ENCODE data around the gene SPAST. TPM values are rescaled to one million over a fixed set of nuclear protein-coding genes. Genes with fewer than 3 reads are reported as not detected.
"Not testable (repeated sequence)": the region's sequence is repeated elsewhere in the genome, so short reads cannot be mapped to it uniquely, and the experiment has no call there.

The SPAST gene
- total RNA-seq, 1 donor: 47.3 TPM

DNA sequence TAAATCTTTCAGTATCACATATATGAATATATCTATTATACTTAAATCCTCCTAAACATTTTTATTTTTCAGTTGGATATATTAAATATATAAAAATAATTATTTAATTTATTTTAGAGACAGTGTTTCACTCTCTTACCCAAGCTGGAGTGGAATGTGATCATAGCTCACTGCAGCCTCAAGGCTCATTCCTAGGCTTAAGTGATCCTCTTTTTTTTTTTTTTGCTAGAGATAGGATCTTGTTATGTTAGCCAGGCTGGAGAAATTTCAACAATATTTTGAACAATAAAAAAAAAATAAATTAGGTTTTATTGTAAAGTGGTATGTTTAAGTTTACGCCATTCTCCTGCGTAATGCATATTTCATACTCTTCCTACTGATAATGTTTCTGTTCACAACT is 4.2 kb downstream of the SPAST start:
- no peak overlapping the region for H3K4me3 ChIP-seq (ENCODE audit: low read length)
- H3K9me3 ChIP-seq (ENCODE audit: low read depth, low read length): no peaks in the 10 kb centered on the region
- H3K4me1 ChIP-seq (ENCODE audit: insufficient read depth, low read length): peaks cover 45% of the 10 kb centered on the region
- no peaks in the 10 kb centered on the region for H3K27me3 ChIP-seq (ENCODE audit: insufficient read depth, low read length)

DNA sequence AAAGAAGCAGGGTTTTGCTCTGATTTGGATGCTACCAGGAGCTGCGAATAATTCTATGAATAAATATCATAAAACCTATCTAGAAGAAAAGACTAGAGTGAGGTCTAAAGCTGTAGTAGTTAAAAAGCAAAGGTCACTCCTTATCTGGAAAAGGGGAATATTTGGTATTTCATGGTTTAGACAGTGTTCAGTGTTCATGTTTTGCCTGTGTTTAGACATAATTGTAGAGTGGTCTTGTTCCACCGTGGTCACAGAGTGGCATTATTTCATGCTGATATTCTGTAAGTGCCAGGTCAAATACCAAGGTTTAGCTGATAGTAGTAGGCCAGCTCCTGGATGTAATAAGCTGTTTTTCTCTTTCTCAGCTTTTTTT is 10.8 kb downstream of the SPAST start:
- H3K4me1 ChIP-seq (ENCODE audit: insufficient read depth, low read length): peaks cover 10% of the 10 kb centered on the region
- H3K4me3 ChIP-seq (ENCODE audit: low read length): no peak overlapping the region

DNA sequence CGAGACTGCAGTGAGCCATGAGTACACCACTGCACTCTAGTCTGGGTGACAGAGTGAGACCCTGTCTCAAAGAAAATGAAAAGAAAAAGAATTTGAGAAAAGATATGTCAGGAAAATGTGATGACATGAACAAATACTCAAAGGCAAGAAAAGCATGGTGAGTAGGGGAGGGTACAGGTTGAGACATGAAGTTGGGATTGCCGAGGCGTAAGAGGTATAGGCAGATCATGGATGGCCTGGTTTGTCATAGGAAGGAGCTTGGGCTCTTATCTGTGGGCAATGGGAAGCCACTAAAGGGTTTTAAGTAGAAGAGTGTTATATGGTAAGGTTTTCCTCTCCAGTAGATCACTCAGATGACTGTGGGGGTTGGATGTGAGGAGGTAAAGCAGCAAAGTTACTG is 32.3 kb downstream of the SPAST start:
- no peak overlapping the region for H3K4me3 ChIP-seq (ENCODE audit: low read length)
- H3K27me3 ChIP-seq (ENCODE audit: insufficient read depth, low read length): no peaks in the 10 kb centered on the region
- no peaks in the 10 kb centered on the region for H3K4me1 ChIP-seq (ENCODE audit: insufficient read depth, low read length)
- no peaks in the 10 kb centered on the region for H3K9me3 ChIP-seq (ENCODE audit: low read depth, low read length)

More for the DNA sequence above, 10.8 kb downstream of the SPAST start:
- no peaks in the 10 kb centered on the region for H3K27me3 ChIP-seq (ENCODE audit: insufficient read depth, low read length)
- H3K9me3 ChIP-seq (ENCODE audit: low read depth, low read length): no peaks in the 10 kb centered on the region

GRCh38 chr2:32108111-32108510 is 44.8 kb downstream of the SPAST start:
- Histone ChIP-seq H3K9me3 (ENCODE audit: low read depth, low read length) (no peaks in the 10 kb centered on the region), H3K4me3 (ENCODE audit: low read length) (no peak overlapping the region), H3K27me3 (ENCODE audit: insufficient read depth, low read length) (no peaks in the 10 kb centered on the region)

DNA sequence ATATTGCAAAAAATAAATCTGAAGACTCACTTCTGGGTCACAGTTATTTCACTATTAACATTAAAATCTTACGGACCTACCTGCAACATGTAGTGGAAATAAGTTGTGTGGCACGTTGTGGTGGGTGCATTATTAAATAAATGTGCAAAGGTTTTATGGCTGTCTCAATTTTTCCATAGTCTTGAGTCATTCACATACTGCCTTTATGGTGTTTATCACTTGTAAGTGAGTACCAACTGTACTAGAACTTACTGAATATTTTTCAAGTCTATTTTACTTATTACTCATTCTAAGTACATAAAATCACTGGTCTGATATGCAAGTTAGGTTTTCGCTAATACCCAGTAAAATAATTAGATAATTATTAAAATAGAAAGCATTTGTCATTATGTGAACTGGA is 54.7 kb downstream of the SPAST start:
- H3K9me3 ChIP-seq (ENCODE audit: low read depth, low read length): no peaks in the 10 kb centered on the region
- H3K4me1 ChIP-seq (ENCODE audit: insufficient read depth, low read length): no peaks in the 10 kb centered on the region
- no peak overlapping the region for H3K4me3 ChIP-seq (ENCODE audit: low read length)
- no peaks in the 10 kb centered on the region for H3K27me3 ChIP-seq (ENCODE audit: insufficient read depth, low read length)

More at GRCh38 chr2:32108111-32108510, 44.8 kb downstream of the SPAST start:
- no peaks in the 10 kb centered on the region for H3K4me1 ChIP-seq (ENCODE audit: insufficient read depth, low read length)

- H3K27me3 ChIP-seq (ENCODE audit: insufficient read depth, low read length): no peaks in the 10 kb centered on the region
- H3K4me1 ChIP-seq (ENCODE audit: insufficient read depth, low read length): no peaks in the 10 kb centered on the region
- H3K4me3 ChIP-seq (ENCODE audit: low read length): no peak overlapping the region
- H3K9me3 ChIP-seq (ENCODE audit: low read depth, low read length): no peaks in the 10 kb centered on the region
Observed at GRCh38 chr2:32119161-32119560, 55.8 kb downstream of the SPAST start.

GRCh38 chr2:32124660-32125059 is 61.3 kb downstream of the SPAST start:
- Histone ChIP-seq H3K4me1 (ENCODE audit: insufficient read depth, low read length) (no peaks in the 10 kb centered on the region), H3K27me3 (ENCODE audit: insufficient read depth, low read length) (no peaks in the 10 kb centered on the region), H3K9me3 (ENCODE audit: low read depth, low read length) (no peaks in the 10 kb centered on the region), H3K4me3 (ENCODE audit: low read length) (no peak overlapping the region)

DNA sequence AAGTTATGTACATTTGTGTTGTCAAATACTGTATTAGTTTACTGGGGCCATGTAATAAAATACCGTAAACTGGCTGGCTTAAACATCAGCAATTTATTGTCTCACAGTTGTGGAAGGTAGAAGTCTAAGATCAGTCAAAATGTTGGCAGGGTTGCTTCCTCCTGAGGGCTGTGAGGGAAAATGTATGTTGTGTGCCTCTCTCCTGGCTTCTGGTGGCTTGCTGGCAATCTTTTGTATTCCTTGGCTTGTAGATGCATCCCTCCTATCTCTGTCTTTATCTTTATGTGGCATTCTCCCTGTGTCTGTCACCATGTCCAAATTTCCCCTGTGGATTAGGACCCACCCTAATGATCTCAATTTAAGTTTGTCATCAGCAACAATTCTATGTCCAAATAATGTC is 65.3 kb downstream of the SPAST start:
- no peak overlapping the region for H3K4me3 ChIP-seq (ENCODE audit: low read length)
- peaks cover 3% of the 10 kb centered on the region for H3K4me1 ChIP-seq (ENCODE audit: insufficient read depth, low read length)
- no peaks in the 10 kb centered on the region for H3K27me3 ChIP-seq (ENCODE audit: insufficient read depth, low read length)
- no peaks in the 10 kb centered on the region for H3K9me3 ChIP-seq (ENCODE audit: low read depth, low read length)

DNA sequence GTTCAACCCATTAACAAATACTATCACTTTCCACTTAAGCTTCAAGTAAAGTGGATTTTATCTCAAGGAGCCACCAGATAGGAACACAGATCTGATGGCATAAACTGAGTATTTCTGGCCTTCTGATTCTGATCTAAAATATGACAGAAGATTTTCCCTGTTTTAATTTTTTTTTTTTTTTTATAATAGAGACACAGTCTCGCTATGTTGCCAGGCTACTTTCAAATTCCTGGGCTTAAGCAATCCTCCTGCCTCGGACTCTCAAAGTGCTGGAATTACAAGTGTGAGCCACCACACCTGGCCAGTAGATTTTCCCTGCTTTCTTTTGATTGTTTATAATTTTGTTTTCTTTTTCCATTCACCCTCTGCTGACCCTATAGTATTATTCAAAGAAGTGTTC is 65.7 kb downstream of the SPAST start:
- Histone ChIP-seq H3K27me3 (ENCODE audit: insufficient read depth, low read length) (no peaks in the 10 kb centered on the region), H3K4me1 (ENCODE audit: insufficient read depth, low read length) (peaks cover 3% of the 10 kb centered on the region), H3K4me3 (ENCODE audit: low read length) (no peak overlapping the region), H3K9me3 (ENCODE audit: low read depth, low read length) (no peaks in the 10 kb centered on the region)

DNA sequence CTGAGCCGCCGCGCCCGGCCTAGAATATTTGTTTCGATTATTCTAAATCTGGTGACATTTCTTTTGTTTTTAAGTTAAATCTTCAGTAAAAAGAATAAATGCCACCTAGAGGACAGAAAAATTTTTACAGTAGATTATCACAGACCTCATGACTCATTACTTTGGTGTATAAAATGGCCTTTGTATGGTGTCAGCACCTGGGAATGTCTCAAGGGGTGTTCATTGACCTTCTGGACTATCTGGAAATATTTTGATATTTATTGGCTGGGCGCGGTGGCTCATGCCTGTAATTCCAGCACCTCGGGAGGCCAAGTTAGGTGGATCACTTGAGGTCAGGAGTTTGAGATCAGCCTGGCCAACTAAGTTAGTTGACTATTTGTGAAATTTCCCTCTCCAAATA is 72.1 kb downstream of the SPAST start:
- Histone ChIP-seq H3K9me3 (ENCODE audit: low read depth, low read length) (no peaks in the 10 kb centered on the region), H3K4me3 (ENCODE audit: low read length) (no peak overlapping the region), H3K27me3 (ENCODE audit: insufficient read depth, low read length) (no peaks in the 10 kb centered on the region), H3K4me1 (ENCODE audit: insufficient read depth, low read length) (peaks cover 3% of the 10 kb centered on the region)

DNA sequence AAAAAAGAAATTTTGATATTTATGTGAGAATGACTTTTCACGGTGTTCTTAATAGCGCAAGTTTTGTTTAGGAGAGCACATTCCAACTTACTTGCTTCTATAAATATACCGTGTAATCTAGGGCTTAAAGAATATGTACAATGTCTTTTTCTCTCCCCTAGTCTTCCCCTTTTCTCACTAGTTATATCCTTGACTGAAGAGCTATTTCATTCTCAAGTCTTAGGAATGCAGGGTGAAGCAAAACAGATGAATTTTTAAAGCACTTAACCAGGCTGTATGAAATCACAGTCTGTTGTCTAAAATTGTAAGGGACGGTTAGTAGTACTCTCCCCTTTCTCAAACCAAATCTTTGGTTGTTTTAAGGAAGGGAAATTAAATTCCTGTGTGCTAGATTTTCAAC is 72.7 kb downstream of the SPAST start:
- H3K9me3 ChIP-seq (ENCODE audit: low read depth, low read length): no peaks in the 10 kb centered on the region
- H3K27me3 ChIP-seq (ENCODE audit: insufficient read depth, low read length): no peaks in the 10 kb centered on the region
- no peak overlapping the region for H3K4me3 ChIP-seq (ENCODE audit: low read length)
- peaks cover 3% of the 10 kb centered on the region for H3K4me1 ChIP-seq (ENCODE audit: insufficient read depth, low read length)

DNA sequence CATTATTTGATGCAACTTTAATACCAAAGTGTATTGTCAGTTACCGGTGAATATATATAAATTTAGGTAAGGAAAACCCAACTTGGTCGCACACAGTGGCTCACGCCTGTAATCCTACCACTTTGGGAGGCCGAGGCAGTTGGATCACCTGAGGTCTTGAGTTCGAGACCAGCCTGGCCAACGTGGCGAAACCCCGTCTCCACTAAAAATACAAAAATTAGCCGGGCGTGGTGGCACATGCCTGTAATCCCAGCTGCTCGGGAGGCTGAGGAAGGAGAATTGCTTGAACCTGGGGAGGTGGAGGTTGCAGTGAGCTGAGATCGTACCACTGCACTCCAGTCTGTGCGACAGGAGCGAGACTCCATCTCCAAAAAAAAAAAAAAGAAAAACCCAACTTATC is 88.2 kb downstream of the SPAST start:
- H3K4me3 ChIP-seq (ENCODE audit: low read length); H3K27me3 ChIP-seq (ENCODE audit: insufficient read depth, low read length); H3K9me3 ChIP-seq (ENCODE audit: low read depth, low read length); H3K4me1 ChIP-seq (ENCODE audit: insufficient read depth, low read length): not testable (repeated sequence)

DNA sequence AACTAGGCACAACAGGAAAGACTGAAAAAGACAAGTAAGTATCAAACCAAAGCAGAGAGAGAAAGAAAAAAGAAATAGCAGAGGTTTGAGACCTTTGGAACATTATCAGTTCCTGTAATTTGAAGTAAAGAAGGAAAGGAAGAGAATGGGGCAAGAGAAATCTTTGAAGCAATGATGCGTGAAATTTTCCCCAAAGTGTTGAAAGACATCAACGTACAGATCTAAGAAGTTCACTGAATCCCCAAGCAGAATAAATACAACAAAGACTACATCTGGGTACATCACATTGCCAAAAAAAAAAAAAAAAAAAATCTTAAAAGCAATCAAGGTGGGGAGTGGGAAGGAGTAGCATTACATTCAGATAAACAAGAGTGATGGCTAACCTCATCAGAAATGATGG is 96.3 kb downstream of the SPAST start:
- Histone ChIP-seq H3K9me3 (ENCODE audit: low read depth, low read length) (no peaks in the 10 kb centered on the region), H3K27me3 (ENCODE audit: insufficient read depth, low read length) (no peaks in the 10 kb centered on the region), H3K4me3 (ENCODE audit: low read length) (no peak overlapping the region), H3K4me1 (ENCODE audit: insufficient read depth, low read length) (peaks cover 5% of the 10 kb centered on the region)

DNA sequence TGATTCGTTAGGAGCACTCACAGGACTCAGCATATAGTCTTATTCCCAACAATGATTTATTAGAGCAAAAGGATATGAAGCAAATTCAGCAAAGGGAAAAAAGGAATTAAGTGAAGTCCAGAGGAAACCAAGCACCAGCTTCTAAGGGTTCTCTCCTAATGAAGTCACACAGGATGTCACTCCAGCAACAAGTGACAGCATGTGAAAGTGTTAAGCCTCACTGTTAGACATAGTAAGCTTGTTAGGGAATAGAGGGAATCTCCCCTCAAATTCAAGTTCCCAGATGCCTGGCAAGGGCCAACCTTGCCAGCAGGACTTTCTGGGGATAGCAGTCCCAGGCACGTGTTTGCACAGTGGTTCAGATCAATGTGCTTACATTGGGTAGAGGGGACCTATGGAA is 97.9 kb downstream of the SPAST start:
- Histone ChIP-seq H3K4me1 (ENCODE audit: insufficient read depth, low read length) (peaks cover 7% of the 10 kb centered on the region), H3K9me3 (ENCODE audit: low read depth, low read length) (no peaks in the 10 kb centered on the region)

GRCh38 chr2:32164254-32164653 is 100.9 kb downstream of the SPAST start:
- H3K4me1 ChIP-seq (ENCODE audit: insufficient read depth, low read length): peaks cover 15% of the 10 kb centered on the region
- not testable (repeated sequence) for H3K27me3 ChIP-seq (ENCODE audit: insufficient read depth, low read length); H3K4me3 ChIP-seq (ENCODE audit: low read length); H3K9me3 ChIP-seq (ENCODE audit: low read depth, low read length)

More for the DNA sequence above, 97.9 kb downstream of the SPAST start:
- Histone ChIP-seq H3K4me3 (ENCODE audit: low read length) (no peak overlapping the region), H3K27me3 (ENCODE audit: insufficient read depth, low read length) (no peaks in the 10 kb centered on the region)

GRCh38 chr2:32165027-32165347 is 101.6 kb downstream of the SPAST start:
- peaks cover 15% of the 10 kb centered on the region for H3K4me1 ChIP-seq (ENCODE audit: insufficient read depth, low read length)
- H3K4me3 ChIP-seq (ENCODE audit: low read length): peak overlapping the region; percentile 66
- not testable (repeated sequence) for H3K27me3 ChIP-seq (ENCODE audit: insufficient read depth, low read length); H3K9me3 ChIP-seq (ENCODE audit: low read depth, low read length)

- Histone ChIP-seq H3K4me1 (ENCODE audit: insufficient read depth, low read length) (peaks cover 15% of the 10 kb centered on the region), H3K27me3 (ENCODE audit: insufficient read depth, low read length) (no peaks in the 10 kb centered on the region), H3K9me3 (ENCODE audit: low read depth, low read length) (no peaks in the 10 kb centered on the region), H3K4me3 (ENCODE audit: low read length) (peak overlapping the region; percentile 66)
Observed at GRCh38 chr2:32166115-32166574, 102.8 kb downstream of the SPAST start.

Measured in mononuclear cell (primary cell).